Caco-2 (cell line): ENCODE measurements around the gene AFAP1L1. TPM values are rescaled to one million over a fixed set of nuclear protein-coding genes. Genes with fewer than 3 reads are reported as not detected.

Experiments used
- BruUV-seq: library from RNA; stranded (reverse); fragments of 400-500 nt; replicated peaks from 2 replicates; lab custom pipeline; 2021; lab: Mats Ljungman, UMichigan
- CTCF ChIA-PET: fragments of 300-600 bp; sonication (Branson Sonifier 250); formaldehyde crosslinking; loops from one replicate; lab custom pipeline; 2022; ENCODE audit warnings: antibody characterized with exemption; lab: Charles Lee
- POLR2A ChIA-PET: fragments of 300-600 bp; sonication (Branson Sonifier 250); formaldehyde crosslinking; loops from one replicate; lab custom pipeline; 2022; ENCODE audit warnings: antibody characterized with exemption; lab: Charles Lee
- DNase-seq, 2 experiments: peaks; one replicate each; pipeline versions ENCODE4 v3.0.0 to v3.0.0-alpha.2; 2020 to 2022
- H3K27me3 ChIP-seq: replicated peaks from 2 replicates; pipeline ENCODE4 v1.6.0; 2011; ENCODE audit warnings: low read length; ENCODE audit not compliant: control insufficient read depth, insufficient read depth
- H3K36me3 ChIP-seq: 2 replicates; pipeline ENCODE4 v1.5.1; 2011; ENCODE audit warnings: low read length; ENCODE audit not compliant: control insufficient read depth, insufficient read depth
- H3K4me1 ChIP-seq: fragments of 250-450 bp; sonication (Bioruptor Pico); 2 replicates; pipeline ENCODE4 v1.5.1; 2020; ENCODE audit warnings: mild to moderate bottlenecking
- H3K4me3 ChIP-seq: 2 replicates; pipeline ENCODE4 v1.5.1; 2011; ENCODE audit warnings: low read depth, mild to moderate bottlenecking, control low read depth, low read length
- H3K9me3 ChIP-seq: fragments of 250-450 bp; sonication (Bioruptor Pico); 2 replicates; pipeline ENCODE4 v1.5.1; 2020; ENCODE audit warnings: mild to moderate bottlenecking, moderate library complexity
- H3K27ac Mint-ChIP-seq: one replicate; pipeline ENCODE4 v1.8.0; 2022; ENCODE audit warnings: mixed read lengths; ENCODE audit not compliant: unreplicated experiment
- H3K27me3 Mint-ChIP-seq: one replicate; pipeline ENCODE4 v1.8.0; 2022; ENCODE audit warnings: mixed read lengths; ENCODE audit not compliant: insufficient read depth, unreplicated experiment
- H3K36me3 Mint-ChIP-seq: one replicate; pipeline ENCODE4 v1.8.0; 2022; ENCODE audit warnings: mild to moderate bottlenecking, mixed read lengths; ENCODE audit not compliant: insufficient read depth, unreplicated experiment
- H3K4me1 Mint-ChIP-seq: one replicate; pipeline ENCODE4 v1.8.0; 2022; ENCODE audit warnings: low read depth, mixed read lengths; ENCODE audit not compliant: unreplicated experiment
- H3K4me3 Mint-ChIP-seq: one replicate; pipeline ENCODE4 v1.8.0; 2022; ENCODE audit warnings: mild to moderate bottlenecking, moderate library complexity, mixed read lengths; ENCODE audit not compliant: unreplicated experiment
- H3K9me3 Mint-ChIP-seq: one replicate; pipeline ENCODE4 v1.8.0; 2022; ENCODE audit warnings: mixed read lengths; ENCODE audit not compliant: unreplicated experiment
- intact Hi-C: fragments of 100-400 bp; cut with micrococcal nuclease; formaldehyde crosslinking; loops from one replicate; pipeline ENCODE4 v1.10.0; 2022; ENCODE audit not compliant: unreplicated experiment
- total RNA-seq: library from RNA; stranded (reverse); gene quantifications from 2 replicates; pipeline ENCODE4 v1.2.3, GENCODE V29; 2022
- TF ChIP-seq, protein P1 (sequence below), 2 experiments: fragments of 200-600 bp in 1 of 2; IDR thresholded peaks; 1 replicate in 1 of 2; 2 replicates in 1 of 2; pipeline versions ENCODE4 v1.5.1 to v1.8.0; 2011 to 2022; ENCODE audit warnings: antibody characterized with exemption in 1 of 2, control low read depth in 1 of 2, inconsistent platforms in 1 of 2, low read depth in 1 of 2, low read length in 1 of 2, mild to moderate bottlenecking in 1 of 2, moderate library complexity in 1 of 2; ENCODE audit not compliant: insufficient read depth in 1 of 2, severe bottlenecking in 1 of 2, unreplicated experiment in 1 of 2

Gene AFAP1L1
- total RNA-seq, 1 experiment from 2014 or later: 0.45 TPM

DNA sequence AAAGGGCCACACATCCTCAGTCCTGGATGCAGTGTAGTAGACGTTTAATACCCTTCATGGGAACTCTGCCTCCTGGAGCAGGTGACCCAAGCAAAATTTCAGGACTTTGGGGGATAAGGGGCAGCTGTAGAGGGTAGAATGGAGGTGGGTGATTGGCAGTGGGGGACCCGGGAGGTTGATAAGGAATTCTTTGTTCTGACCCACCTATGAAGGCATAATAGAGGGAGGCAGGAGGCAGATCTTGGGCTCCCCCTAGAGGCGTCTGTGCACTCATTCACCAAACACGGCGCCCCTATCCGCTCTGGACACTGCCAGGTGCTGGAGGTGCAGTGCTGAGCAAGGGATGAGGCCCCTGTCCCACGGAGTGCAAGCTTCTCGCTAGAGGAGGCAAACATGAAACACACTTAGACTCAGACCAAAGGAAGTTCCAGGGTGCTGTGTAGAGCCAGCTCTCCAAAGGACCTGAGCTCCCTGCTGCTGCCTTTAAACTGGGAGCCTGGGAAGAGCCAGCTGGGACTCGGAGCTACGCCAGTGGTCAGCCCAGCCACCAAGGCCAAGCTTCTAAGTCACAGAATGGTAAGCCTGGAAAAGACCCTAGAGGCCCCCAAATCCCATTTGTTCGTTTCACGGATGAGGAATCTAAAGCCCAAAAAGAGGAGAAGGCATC lies 99.8 kb downstream of the AFAP1L1 start:
- Mint-ChIP-seq H3K4me3 (no peak overlapping the region), H3K36me3 (no peaks in the 10 kb centered on the region), H3K9me3 (no peaks in the 10 kb centered on the region), H3K27me3 (no peaks in the 10 kb centered on the region), H3K27ac (no peak overlapping the region), H3K4me1 (no peaks in the 10 kb centered on the region)
- TF ChIP-seq, protein P1, sequence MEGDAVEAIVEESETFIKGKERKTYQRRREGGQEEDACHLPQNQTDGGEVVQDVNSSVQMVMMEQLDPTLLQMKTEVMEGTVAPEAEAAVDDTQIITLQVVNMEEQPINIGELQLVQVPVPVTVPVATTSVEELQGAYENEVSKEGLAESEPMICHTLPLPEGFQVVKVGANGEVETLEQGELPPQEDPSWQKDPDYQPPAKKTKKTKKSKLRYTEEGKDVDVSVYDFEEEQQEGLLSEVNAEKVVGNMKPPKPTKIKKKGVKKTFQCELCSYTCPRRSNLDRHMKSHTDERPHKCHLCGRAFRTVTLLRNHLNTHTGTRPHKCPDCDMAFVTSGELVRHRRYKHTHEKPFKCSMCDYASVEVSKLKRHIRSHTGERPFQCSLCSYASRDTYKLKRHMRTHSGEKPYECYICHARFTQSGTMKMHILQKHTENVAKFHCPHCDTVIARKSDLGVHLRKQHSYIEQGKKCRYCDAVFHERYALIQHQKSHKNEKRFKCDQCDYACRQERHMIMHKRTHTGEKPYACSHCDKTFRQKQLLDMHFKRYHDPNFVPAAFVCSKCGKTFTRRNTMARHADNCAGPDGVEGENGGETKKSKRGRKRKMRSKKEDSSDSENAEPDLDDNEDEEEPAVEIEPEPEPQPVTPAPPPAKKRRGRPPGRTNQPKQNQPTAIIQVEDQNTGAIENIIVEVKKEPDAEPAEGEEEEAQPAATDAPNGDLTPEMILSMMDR (IDR thresholded peaks at IDR 0.05; ENCODE audit: insufficient read depth in 1 of 2, low read depth in 1 of 2, low read length in 1 of 2, severe bottlenecking in 1 of 2, unreplicated experiment in 1 of 2): peak; percentile 85 to 90
- no TSS peak for BruUV-seq
- CTCF ChIA-PET: interaction anchor here (0.6 to 2.9 kb wide), 12 partner anchors 10 to 63 kb away, joined by 3 to 13 read pairs (median 5); partner anchors contain the start of gene PCYOX1L
- Histone ChIP-seq H3K4me3 (no peak overlapping the region), H3K9me3 (no peaks in the 10 kb centered on the region), H3K4me1 (peaks cover 4% of the 10 kb centered on the region; the same call in 1 of the 2 replicates), H3K27me3 (no peaks in the 10 kb centered on the region), H3K36me3 (no peaks in the 10 kb centered on the region)
- POLR2A ChIA-PET: interaction anchor here (0.6 kb wide), 1 partner anchor 19 kb away, joined by 3 read pairs; no protein-coding TSS in a partner anchor
- intact Hi-C loops: loop anchor here (1.0 kb wide), 1 partner anchor 54 kb away; no protein-coding TSS in a partner anchor
- DNase-seq: peak; percentile 77 to 79

DNA sequence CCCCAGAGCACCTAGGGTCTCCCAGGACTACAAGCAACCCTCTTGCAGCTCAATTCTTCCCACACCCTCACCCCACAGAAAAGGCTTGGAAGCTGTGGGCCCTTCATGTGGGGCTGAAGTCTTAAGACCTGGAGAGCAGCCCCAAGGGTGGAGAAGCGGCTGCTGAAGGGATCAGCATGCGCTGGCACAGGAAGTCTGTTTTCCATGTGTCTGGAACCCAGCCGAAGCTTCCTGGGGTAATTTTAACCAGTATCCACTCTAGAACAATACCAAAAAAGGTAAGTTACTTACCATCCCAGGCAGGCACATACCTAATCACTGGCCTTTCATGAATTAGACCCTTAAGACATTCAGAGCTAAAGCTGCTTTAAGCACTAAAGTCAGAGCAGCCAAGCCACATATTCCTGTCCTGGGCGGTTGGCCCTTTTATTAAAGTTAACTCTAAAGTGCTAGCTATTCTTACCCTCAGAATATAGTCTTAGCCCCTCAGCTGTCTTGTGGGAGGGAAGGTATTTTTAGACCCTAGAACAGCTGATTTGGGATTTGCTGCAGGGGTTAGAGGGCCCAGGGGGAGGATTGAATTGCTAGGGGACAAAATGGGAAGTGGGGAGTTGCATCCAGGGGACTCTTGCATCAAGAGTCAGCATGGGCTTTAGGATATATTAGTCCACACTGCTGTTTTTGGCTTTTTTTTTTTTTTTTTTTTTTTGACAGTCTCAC lies 100.6 kb downstream of the AFAP1L1 start:
- ChIA-PET CTCF (interaction anchor here (0.6 to 2.9 kb wide), 12 partner anchors 10 to 62 kb away, joined by 3 to 13 read pairs (median 5); partner anchors contain the start of gene PCYOX1L), POLR2A (interaction anchor here (0.6 kb wide), 1 partner anchor 18 kb away, joined by 3 read pairs; no protein-coding TSS in a partner anchor)
- no peak overlapping the region for H3K4me3 Mint-ChIP-seq
- intact Hi-C loops: no loop called here
- no peaks in the 10 kb centered on the region for H3K36me3 Mint-ChIP-seq
- no peaks in the 10 kb centered on the region for H3K4me1 Mint-ChIP-seq
- no peaks in the 10 kb centered on the region for H3K36me3 ChIP-seq
- no peaks in the 10 kb centered on the region for H3K9me3 Mint-ChIP-seq
- H3K9me3 ChIP-seq: no peaks in the 10 kb centered on the region
- H3K27me3 ChIP-seq: no peaks in the 10 kb centered on the region
- DNase-seq: no peak
- peaks cover 2% of the 10 kb centered on the region; the same call in 1 of the 2 replicates for H3K4me1 ChIP-seq
- no TSS peak for BruUV-seq
- TF ChIP-seq, protein P1 (IDR thresholded peaks at IDR 0.05; ENCODE audit: insufficient read depth in 1 of 2, low read depth in 1 of 2, low read length in 1 of 2, severe bottlenecking in 1 of 2, unreplicated experiment in 1 of 2): no peak
- H3K27ac Mint-ChIP-seq: no peak overlapping the region
- H3K4me3 ChIP-seq: no peak overlapping the region
- no peaks in the 10 kb centered on the region for H3K27me3 Mint-ChIP-seq

DNA sequence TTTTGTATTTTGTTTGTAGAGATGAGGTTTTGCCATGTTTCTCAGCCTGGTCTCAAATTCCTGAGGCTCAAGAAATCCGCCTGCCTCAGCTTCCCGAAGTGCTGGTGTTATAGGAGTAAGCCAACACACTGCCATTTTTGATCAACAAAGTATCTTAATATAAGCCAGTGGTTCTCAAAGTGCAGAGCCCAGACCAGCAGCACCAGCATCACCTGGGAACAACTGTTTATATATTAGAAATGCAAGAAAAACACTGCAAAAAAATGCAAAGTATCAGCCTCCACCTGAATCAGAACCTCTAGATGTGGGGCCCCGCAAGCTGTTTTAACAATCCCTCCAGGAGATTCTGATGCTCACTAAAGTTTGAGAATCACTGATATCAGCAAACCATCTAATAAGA lies 101.3 kb downstream of the AFAP1L1 start:
- ChIA-PET CTCF (interaction anchor here (2.0 to 2.9 kb wide), 3 partner anchors 9 to 56 kb away, joined by 5 to 13 read pairs (median 9); no protein-coding TSS in a partner anchor), POLR2A (no interaction called here)
- Mint-ChIP-seq H3K4me1 (no peaks in the 10 kb centered on the region), H3K36me3 (no peaks in the 10 kb centered on the region), H3K9me3 (no peaks in the 10 kb centered on the region), H3K27ac (no peak overlapping the region), H3K4me3 (no peak overlapping the region), H3K27me3 (no peaks in the 10 kb centered on the region)
- Histone ChIP-seq H3K27me3 (no peaks in the 10 kb centered on the region), H3K4me3 (no peak overlapping the region), H3K4me1 (no peaks in the 10 kb centered on the region), H3K9me3 (no peaks in the 10 kb centered on the region), H3K36me3 (no peaks in the 10 kb centered on the region)
- no peak for DNase-seq
- intact Hi-C loops: no loop called here
- TF ChIP-seq, protein P1 (IDR thresholded peaks at IDR 0.05; ENCODE audit: insufficient read depth in 1 of 2, low read depth in 1 of 2, low read length in 1 of 2, severe bottlenecking in 1 of 2, unreplicated experiment in 1 of 2): no peak
- no TSS peak for BruUV-seq
